Fibroblast of pulmonary artery (primary cell): ENCODE data around the gene CCL21.
"Not testable (repeated sequence)": the region's sequence is repeated elsewhere in the genome, so short reads cannot be mapped to it uniquely, and the experiment has no call there.

Experiments used
- DNase-seq: peaks from one replicate; pipeline ENCODE4 v3.0.0-alpha.2; 2010; ENCODE audit warnings: low read depth
- H3K4me3 ChIP-seq: replicated peaks from 2 replicates; pipeline ENCODE4 v1.5.1; 2011; ENCODE audit warnings: low read depth, mild to moderate bottlenecking, control low read depth, low read length, moderate library complexity
- CTCF ChIP-seq: IDR thresholded peaks from 2 replicates; pipeline ENCODE4 v1.5.1; 2011; ENCODE audit warnings: mild to moderate bottlenecking, control low read depth, low read length, inconsistent platforms; ENCODE audit errors: missing control alignments

The CCL21 gene

DNA sequence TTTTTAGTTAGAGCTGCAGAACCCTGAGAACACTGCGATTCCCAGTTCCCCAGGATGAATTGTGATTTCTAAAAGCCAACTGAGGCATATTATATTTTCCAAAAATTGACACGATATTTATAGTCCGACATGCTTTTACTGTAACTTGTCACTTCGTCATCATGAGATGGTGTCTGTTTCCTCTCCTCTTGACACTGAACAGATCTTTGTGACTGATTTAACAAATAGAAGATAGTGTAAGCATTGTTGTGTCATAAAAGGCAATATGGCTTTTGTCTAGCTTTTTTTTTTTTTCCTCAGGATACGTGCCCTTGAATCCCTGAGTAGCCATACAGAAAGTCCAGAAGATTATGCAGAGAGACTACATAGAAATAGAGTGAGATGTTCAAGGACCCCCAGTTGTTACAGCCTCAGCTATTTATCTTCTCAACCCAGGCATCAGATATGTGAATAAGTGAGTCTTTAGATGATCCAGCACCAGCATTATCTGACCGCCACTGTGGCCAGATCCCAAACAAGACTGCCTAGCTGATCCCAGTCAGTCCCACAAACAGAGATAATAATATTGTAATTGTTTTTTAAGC lies 27.8 kb upstream of the CCL21 start:
- TF ChIP-seq CTCF: no peak
- H3K4me3 ChIP-seq: no peak overlapping the region
- DNase-seq: no peak

DNA sequence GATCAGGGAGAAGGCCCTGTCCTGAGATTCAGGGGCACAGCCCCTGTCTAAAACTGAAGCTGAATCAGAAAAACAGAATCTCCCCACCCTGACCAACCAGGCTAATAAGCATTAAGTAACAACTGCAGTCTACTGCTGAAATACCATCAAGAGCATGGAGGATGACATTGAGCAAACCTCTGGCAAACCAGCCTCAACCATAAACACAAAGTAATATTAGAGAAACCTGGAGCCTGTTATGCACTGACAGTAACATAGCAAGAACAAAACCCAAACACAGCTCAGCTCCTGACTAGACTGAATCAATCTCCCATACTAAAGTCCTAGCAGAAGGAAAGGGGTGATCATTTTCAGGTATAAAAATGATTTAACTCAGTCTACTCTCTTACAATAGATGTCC lies 24.8 kb upstream of the CCL21 start:
- no peak overlapping the region for H3K4me3 ChIP-seq
- TF ChIP-seq CTCF: no peak
- DNase-seq: no peak

- TF ChIP-seq CTCF: no peak
- DNase-seq: no peak
- no peak overlapping the region for H3K4me3 ChIP-seq
Observed at GRCh38 chr9:34732886-34733285, 22.9 kb upstream of the CCL21 start.

- H3K4me3 ChIP-seq: no peak overlapping the region
- no peak for TF ChIP-seq CTCF
- no peak for DNase-seq
Observed at GRCh38 chr9:34732478-34732877, 22.5 kb upstream of the CCL21 start.

DNA sequence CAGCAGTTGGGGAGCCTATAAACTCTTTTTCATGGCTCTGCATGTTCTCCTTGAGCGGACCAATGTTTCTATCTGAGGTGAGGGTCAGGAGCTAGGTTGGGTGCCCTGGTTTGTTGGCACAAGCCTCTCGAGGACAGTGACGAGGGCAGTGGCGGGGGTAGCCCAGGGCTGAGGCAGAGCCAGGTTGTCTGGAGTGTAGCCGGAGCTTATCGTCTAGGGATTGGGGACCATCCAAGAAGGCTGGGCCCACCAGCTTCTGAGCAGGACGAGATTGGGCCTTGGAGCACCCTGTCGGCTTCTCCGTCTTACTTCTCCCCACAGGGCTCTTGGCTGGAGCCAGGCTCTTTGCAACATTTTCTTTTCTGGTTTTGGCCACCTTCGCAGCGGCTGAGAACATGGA lies 13.2 kb upstream of the CCL21 start:
- no peak for TF ChIP-seq CTCF
- no peak for DNase-seq
- no peak overlapping the region for H3K4me3 ChIP-seq

- not testable (repeated sequence) for DNase-seq, H3K4me3 ChIP-seq
Observed at GRCh38 chr9:34719769-34720025, 9.8 kb upstream of the CCL21 start.

GRCh38 chr9:34719021-34719768 lies 9.3 kb upstream of the CCL21 start:
- H3K4me3 ChIP-seq: no peak overlapping the region
- no peak for TF ChIP-seq CTCF
- no peak for DNase-seq
